DMS53 treated with DMSO at 0.1 percent for 48 hours (cell line): Measurements from ENCODE around the gene ARHGDIB.
A peak's percentile ranks its signal among the peaks of the same experiment; 100 is the strongest.

ENCODE experiments used
- DNase-seq: peaks from one replicate; lab custom pipeline; 2025; ENCODE audit not compliant: unreplicated experiment; lab: John Stamatoyannopoulos, UW

The ARHGDIB gene

DNA sequence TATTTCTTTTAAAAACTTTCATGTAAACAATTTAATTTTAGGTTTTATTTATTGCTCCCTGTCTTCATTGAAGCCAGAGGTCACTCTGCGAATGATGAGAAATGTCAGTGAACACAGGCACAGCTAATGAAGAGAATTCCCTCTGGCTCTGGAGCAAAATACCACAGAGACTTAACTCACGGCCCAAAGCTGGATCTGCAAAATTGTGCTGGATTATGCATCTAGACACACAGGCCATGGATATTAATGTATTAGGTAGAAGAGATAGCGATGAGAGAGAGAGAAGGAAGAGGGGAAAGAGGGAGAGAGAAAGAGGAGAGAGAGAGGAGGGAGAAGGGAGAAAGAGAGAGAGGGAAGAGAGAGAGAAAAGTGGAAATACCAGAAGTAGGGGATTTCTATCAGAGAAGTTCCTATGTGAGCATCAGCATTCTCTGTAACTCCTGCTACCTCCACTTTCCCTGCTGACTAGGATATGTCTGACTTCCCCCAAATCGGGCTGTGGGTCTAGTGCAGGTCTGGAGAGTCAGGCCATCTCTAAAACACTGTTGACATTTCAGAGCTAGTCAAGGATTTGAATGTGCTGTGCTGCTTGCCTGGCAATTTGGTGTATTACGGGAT lies 3.7 kb downstream of the ARHGDIB start:
- no peak for DNase-seq

DNA sequence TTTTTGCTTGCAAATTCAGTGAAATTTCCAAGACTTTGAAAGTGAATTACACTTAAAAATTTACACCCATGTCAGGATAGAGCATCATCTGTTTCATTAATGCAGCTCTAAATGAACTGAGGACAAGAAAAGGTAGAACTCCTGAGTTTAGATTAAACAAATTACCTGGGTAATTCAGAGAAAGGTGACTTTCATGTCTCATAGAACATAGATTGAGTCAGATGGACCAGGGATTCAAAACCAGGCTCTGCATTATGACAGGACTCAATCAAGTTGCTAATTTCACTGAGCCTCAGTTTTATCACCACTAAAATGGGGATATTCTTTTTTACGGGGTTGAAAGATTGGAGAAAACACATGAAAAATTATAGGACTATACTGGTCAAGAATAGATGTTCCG lies 4.5 kb downstream of the ARHGDIB start:
- DNase-seq, result no peak

DNA sequence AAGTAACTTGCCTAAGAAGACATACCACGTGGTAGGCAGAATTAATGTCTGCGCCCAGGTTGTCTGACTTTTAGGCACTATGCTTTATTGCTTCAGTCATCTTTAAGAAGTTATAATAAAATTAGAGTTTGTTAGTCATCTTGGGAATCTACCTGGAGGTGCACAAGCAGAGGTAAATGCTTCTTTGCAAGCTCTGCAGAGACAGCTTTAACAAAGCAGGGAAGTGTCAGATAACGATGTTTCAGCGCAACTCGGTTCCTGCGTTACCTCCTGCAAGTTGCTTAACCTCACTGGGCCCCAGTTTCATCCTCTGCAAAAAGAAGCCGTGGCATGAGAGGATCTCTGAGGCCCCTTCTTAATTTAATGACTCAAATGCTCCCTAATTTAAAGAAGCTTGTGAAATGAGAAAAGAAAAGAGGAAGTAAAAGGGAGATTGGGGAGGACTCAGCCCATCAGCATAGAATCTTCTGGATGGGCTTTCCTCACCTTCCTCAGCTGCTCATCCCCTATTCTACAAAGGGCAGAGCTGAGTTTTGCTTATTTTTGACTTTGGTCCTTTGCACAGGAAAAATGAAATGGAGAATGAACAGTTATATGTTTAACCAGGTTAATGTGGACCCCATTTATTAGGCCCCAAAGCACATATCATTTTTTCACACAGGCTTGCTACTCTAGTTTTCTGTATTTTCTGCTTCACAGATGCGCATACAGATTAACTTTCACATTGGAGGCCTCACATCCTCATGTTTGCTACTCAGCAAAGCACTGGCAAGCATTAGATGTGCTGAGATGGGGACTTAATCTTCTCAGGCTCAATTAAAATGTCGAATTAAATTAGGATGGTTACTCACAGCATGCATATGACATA lies 5.1 kb downstream of the ARHGDIB start:
- no peak for DNase-seq

DNA sequence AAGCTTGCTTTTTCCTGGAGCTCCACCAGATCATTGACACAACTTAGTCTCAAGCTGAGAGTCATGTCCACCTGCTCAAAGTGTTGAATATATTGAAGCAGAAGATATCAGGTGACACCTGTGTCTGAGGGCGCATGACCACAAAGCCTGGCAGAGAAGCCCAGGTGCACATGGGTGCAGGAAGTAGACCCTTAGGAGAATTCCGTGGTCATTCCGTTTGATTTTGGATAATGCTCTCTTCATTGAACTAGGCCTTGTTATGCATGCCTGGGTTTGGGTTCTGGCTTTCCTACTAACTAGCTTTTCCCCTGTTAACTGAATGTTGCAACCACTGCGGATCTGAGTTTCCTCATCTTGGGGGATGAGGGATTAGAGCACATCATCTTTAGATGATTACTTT lies 7.1 kb downstream of the ARHGDIB start:
- peak; percentile 95 for DNase-seq

DNA sequence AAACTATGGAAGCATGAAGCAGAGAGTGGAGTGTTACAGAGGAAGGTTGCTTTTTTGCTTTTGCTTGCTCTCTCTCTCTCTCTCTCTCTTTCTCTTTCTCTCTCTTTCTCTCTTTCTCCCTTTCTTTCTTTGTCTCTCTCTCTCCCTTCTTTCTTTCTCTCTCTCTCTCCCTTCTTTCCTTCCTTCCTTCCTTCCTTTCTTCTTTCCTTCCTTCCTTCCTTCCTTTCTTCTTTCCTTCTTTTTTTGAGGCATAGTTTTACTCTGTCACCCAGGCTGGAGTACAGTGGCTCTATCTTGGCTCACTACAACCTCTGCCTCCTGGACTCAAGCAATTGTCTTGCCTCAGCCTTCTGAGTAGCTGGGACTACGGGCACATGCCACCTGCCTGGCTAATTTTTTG lies 7.6 kb downstream of the ARHGDIB start:
- no peak for DNase-seq

DNA sequence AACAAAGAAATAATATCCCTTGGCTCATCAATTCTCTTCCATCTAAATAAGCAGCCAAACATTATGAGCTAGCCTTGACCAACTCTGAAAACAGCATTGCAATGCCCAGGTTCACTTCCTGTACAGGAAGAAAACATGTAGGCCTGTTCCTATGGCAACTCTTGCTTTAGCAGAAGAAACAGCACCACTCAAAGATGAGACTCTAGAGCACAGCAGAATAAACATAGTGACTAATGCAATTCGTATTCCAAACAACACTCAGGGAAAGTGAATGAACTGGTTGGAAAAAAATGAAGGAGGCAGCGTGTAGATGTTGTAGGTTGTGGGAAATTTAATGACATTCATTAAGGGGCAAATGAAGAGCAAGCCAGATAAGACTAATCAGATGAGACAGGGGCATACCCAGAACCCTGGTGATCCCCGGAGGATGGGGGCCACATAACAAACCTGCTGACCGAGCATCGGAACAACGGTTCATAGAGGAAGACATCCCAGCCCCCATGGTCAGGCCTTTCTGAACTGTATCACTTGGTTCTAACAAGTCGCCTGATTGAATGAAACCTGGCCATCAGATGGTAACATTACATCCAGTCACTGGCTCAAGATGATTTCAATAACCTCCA lies 9.0 kb downstream of the ARHGDIB start:
- DNase-seq, result peak; percentile 100

DNA sequence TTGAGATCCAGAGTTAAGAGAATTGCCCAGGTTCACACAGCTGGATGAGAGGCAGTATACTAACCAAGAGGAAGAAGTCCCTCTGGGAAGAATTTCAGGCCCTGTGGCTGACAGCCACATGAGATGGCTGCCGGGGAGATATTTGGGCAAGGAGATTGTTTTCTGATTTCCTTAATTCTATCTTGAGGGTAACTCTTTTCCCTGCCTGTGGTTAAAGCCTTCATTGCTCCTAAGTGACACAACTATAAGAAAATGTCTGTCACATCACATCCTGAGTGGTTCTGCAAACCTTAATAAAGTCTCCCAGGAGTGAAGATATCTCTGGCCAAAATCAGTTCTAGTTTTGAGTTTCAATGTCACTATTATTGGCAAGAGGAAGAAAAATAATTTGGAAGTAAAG lies 9.6 kb downstream of the ARHGDIB start:
- no peak for DNase-seq

DNA sequence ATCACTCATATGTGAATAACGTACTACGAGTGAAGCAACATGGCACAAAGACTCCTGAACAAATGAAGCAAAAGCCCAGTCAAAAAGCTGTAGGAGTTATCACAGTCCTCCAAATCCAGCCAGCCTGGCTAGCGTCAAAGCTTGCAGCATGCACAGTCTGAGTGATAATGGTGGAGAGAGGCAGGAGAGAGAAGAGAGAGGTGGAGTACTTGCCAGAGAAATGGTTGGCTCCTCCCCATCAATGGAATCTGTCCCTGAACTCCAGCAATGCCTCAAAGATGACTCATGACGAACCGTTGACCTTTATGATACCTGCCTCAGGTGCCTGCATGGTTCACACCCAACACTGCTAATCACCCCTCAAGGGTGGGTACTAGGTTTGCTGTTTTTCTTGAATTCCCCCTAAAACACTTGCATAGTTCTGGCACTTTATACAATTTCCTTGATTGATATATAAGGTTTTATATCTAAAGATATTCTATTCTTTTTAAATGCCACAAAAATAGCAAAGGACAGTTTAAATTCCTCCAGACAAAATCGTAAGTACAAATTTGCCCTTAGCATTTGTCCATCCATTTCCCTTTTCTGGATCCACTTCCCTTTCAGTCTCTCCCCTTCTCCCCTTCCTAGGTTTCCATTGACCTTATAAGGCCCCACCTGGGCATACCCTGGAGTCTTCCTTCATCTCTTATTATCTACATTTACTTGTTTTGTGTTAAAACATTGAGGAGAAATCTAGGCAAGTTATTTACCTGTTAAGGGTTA lies 10.2 kb downstream of the ARHGDIB start:
- peak; percentile 90 for DNase-seq

DNA sequence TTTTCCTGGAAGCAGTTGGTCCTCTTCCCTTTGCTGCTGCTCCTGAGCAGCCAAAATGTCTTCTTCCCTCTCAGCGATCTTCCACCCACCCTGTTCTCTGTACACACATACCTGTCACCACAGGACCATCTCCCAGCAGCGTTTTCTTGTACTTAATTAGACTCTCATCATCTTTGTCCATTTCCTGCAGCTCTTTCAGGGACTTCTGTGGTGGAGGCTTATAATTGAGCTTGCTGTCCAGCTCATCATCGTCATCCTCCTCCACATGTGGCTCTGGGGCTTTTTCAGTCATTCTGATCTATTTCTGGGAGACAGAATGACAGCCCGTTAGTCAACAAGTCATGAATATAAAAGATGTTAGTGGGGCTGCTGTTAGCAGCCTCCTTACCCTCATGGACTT lies 11.0 kb downstream of the ARHGDIB start:
- no peak for DNase-seq

DNA sequence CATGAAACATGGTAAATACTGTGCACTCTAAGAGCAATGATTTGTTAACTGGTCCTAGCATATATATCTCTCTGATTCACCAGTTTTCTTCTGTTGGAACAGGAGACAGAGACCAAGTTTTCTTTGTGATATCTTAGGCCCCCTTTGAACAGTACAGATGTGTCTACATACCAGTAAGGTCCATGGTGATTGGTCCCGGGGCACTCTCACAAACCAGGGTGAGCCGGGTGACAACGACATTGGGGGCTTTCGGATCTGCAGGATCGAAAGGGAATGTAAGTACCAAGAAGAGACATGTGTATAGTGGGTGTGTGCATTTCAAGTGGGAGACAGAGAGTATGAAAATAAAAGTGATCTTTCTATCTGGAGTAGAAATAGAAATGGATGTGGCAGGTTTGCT lies 11.8 kb downstream of the ARHGDIB start:
- DNase-seq, result no peak

DNA sequence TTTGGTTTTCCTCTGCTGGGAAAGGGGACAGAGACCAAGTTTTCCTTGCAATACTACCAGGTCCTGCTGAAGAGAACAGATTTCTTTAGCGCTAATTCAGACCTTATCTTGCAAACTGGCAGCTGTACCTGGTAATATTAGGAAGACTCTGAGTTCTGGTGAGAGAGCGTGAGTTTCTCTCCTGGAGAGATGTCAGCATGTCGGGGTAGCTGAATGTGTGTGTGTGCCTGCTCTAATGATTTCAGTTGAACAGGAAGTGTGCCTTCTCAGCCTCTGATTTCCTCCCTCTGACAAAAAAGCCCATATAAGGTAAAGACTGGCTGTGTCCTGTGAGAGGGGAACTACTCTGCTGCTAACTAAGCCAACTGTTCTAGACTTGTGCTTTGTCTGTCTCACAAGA lies 12.7 kb downstream of the ARHGDIB start:
- peak; percentile 98 for DNase-seq

DNA sequence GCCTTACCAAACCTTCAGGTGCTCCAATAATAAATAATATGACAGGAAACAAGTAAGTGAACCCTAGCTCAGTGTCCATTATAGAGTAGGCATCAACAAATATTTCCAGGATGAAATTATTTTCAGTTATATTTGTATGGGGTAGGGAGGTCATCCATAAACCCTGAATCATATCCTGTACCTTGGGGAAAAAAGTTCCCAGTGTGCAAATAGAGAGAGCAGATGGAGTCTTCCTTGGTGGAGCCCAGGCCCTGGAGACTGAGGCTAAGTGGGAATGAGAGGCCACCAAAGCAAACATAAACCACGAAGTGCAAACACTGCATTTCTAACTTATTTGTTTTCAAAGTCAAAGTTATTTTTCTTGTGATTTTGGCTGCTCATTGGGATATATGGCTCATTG lies 14.5 kb downstream of the ARHGDIB start:
- DNase-seq, result peak; percentile 97

DNA sequence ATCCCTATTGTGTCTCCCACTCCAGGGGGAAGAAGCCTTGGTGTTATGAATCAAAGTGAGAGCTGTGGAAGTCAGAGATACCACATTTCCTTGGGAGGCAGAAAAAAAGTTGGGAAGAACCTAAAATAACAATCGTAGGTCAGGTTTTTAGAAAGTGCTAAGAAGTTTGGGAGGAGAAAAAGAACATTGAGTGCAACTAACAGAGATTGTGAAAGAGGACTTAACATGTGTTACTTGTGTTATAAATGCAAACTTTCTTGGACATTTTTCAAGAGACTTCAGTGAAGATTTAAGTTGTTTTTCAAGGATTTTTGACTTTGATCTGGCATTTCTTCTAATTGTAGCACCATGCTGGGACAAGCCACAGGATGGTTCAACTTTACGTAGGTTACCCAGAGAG lies 15.2 kb downstream of the ARHGDIB start:
- DNase-seq, result no peak

DNA sequence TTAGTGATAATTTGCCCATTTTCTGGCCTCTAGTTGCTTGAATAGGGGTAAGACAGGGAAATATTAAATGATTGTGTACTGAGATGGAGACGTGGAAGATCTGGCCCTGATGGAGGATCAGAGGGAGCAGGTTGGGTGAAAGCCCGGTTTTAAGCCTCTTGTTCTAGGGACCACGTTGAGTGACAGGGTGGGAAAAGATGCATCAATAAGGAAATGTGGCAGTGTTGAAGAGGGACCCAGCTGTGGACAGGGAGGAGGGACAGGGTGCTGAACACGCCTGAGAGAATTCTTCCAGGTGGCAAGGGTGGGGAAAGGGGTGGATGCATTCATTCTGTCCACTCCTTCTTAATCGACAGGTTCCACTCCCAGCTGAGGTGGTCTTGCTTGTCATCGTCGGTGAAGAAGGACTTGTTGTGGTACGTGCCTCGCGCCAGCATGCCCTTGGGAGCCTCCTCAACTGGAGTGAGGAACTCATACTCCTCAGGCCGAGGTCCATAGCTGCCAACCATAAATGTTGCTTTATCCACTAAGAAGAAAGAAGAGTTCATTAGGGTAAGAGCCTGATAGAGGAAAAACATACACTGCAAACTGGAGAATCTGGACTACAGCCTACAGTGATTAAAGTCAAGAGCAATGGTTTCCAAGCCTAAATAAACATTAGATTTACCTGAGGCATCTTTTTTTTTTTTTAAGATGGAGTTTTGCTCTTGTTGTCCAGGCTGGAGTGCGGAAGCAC lies 19.0 kb downstream of the ARHGDIB start:
- no peak for DNase-seq

DNA sequence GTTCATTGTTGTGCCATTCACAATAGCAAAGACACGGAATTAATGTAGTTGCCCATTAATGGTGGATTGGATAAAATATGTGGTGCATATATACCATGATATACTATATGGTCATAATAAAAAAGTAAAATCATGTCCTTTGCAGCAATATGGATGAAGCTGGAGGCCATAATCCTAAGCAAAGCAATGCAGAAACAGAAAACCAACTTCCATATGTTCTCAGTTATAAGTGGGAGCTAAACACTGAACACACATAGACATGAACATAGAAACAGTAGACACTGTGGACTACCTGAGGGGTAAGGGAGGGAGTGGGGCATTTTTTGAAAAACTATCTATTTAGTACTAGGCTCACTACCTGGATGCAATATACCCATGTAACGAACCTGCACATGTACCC lies 20.0 kb downstream of the ARHGDIB start:
- no peak for DNase-seq

DNA sequence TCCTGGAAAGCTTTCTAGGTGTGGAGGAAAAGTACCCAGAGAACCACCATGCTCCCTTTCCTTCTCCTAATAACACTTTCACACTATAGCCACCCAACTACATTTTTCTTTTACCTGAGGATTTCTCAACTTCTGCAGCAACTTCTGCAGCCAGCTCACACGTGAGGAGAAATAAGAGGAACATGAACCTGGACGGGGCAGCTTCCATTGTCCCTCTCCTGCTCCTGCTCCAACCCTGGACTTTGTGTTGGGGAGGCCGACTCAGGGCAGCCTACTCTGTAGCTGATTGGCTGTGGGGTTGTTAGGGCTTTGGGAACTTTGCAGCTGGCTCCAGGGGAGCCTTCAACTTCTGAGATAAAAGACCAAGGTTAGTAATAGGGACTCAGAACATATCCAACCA lies 23.1 kb downstream of the ARHGDIB start, which contains the start of gene ERP27:
Gene ERP27 (minus strand): TSS at position 237 of the 400 bp plus-strand sequence. CDS start 29 bp downstream, at position 208.
- no peak for DNase-seq

DNA sequence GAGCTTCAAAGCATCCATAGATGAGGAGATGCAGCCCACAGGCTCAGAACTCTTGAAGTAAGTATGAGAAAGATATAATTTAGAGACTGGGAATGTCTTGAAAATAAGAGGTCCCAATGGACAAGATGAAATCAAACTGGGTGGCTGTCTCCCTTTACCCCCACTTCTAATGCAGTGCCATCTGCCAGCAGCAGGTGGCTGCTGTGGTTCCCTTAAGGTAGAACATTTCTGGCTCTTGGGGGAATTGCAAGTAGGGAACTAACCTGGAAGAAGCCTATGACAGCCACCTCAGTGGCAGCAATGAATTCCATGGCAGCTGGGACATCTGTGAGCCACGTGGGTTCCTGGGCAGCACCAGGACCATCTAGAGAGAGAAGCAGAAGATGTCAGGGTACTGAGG lies 23.7 kb downstream of the ARHGDIB start:
- no peak for DNase-seq

DNA sequence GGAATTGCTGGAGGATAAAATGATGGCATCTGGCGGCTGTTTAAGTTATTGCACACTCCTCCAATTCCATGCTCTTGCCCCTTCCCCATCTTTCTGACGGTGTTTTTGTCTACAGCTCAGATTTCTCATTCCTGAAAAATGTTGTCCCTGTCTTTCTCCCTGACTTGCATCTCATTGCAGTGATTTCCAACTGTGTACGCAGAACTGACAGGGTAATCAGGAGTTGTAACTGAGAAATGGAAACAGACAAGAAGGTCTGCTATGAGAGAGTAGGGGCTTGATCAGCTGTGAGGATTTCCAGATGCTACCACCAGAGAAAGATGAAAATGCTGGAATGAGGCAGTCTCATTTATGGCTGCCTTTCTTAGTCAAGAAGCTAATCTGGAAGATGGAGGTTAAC lies 24.4 kb downstream of the ARHGDIB start:
- no peak for DNase-seq

DNA sequence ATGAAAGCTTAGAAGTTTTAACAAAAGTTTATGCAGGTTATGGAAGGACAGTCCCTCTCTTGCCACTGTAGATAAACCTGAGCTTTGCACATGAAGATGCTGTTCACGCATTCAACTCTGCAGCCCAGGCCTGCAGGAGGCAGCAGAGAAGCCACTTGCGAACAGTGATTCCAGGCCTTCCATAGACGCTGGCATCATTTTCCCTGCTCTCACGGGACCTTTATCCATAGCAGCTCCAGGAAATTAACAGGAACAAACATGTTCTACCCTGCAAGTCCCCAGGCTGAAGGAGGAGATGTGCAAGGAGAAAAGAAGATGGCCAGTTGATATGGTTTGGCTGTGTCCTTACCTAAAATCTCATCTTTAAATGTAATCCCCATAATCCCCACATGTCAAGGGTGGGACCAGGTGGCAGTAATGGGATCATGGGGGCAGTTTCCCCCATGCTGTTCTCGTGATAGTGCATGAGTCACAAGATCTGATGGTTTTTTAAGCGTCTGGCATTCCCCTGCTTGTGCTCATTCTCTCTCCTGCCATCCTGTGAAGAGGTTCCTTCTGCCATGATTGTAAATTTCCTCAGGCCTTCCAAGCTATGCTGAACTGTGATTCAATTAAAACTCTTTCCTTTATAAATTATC lies 25.1 kb downstream of the ARHGDIB start:
- DNase-seq, result peak; percentile 17

DNA sequence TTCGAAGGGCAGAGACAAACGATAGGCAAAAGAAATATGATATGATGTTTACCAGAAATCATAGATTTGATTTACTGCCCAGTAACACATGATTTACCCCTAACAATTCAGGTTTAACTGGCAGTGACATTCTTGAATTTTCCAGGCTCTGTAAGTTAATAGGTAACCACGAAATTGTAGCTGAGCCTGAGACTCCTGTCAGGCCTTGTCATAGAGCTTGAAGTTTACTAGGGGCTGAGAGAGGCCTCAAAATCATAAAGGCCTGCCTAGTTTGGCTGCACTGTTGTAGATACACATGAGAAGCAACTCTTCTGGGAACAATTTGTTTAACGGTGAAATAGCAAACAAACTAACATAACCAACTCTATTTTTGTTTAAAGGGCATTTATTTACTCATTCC lies 26.4 kb downstream of the ARHGDIB start:
- peak; percentile 79 for DNase-seq
